ENCODE measurements around the gene RTN3.
"Not testable (repeated sequence)": the region's sequence is repeated elsewhere in the genome, so short reads cannot be mapped to it uniquely, and the experiment has no call there.

The RTN3 gene, protein sequence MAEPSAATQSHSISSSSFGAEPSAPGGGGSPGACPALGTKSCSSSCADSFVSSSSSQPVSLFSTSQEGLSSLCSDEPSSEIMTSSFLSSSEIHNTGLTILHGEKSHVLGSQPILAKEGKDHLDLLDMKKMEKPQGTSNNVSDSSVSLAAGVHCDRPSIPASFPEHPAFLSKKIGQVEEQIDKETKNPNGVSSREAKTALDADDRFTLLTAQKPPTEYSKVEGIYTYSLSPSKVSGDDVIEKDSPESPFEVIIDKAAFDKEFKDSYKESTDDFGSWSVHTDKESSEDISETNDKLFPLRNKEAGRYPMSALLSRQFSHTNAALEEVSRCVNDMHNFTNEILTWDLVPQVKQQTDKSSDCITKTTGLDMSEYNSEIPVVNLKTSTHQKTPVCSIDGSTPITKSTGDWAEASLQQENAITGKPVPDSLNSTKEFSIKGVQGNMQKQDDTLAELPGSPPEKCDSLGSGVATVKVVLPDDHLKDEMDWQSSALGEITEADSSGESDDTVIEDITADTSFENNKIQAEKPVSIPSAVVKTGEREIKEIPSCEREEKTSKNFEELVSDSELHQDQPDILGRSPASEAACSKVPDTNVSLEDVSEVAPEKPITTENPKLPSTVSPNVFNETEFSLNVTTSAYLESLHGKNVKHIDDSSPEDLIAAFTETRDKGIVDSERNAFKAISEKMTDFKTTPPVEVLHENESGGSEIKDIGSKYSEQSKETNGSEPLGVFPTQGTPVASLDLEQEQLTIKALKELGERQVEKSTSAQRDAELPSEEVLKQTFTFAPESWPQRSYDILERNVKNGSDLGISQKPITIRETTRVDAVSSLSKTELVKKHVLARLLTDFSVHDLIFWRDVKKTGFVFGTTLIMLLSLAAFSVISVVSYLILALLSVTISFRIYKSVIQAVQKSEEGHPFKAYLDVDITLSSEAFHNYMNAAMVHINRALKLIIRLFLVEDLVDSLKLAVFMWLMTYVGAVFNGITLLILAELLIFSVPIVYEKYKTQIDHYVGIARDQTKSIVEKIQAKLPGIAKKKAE

DNA sequence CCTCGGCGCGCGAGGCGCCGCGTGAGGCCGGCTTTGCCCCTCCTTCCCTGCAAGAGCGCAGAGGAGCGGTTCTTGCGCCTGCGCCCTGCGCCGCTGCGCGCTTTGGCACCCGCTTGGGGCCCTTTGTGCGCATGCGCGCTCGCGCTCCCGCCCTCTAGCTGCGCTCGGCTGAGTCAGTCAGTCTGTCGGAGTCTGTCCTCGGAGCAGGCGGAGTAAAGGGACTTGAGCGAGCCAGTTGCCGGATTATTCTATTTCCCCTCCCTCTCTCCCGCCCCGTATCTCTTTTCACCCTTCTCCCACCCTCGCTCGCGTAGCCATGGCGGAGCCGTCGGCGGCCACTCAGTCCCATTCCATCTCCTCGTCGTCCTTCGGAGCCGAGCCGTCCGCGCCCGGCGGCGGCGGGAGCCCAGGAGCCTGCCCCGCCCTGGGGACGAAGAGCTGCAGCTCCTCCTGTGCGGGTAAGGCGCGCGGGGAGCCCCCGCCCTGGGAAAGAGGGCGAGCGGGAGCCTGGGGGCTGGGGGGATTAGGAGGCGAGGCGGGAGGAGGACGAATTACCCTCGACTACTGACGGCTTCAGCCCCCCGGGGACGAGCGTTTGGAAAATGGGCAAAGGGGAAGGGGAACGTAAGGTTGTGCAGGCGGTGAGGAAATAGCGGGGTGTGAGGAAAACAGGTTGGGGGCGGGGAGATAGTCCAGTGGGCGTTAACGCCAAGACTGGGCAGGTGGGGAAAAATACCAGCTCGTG lies at the start of gene RTN3:
Gene RTN3, plus strand, starts transcription at position 180 of the 745 bp plus-strand sequence. Its CDS starts 137 bp downstream, at position 317.
- peak; percentile 96 for DNase-seq (ENCODE audit: low read depth, low spot score)

DNA sequence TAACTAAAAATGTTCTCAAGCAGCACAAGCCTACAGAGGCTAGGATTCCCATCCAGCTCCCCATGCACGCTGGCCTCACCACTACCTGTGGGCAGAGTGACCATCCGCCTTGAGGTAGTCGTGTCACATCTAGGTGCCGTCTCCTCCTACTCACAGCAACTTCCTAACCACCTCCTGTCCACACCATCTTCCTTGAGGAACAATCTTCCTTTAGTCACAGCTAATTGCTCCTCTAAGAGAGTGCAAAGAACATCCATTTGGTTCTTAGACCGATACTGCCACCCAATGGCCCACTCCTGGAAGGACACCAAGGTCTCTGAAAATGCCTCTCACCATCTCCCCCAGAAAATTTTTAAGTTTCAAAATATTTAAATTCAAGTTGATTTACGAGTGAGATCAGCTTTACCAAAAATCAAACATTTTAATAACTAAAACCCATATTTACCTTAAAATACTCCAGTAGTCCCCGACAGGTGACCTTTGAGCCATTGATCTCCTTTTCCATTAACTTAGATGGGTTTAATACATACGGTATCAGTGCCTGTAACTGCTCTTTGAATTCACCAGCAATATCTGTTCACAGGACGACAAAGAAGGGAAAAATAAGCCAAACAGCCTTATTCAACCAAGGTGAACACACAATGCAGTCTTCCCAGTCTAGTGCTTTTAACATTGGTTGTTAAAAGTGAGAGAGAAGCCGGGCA lies 45.4 kb upstream of the RTN3 start:
- DNase-seq (ENCODE audit: low read depth, low spot score) = peak; percentile 50

DNA sequence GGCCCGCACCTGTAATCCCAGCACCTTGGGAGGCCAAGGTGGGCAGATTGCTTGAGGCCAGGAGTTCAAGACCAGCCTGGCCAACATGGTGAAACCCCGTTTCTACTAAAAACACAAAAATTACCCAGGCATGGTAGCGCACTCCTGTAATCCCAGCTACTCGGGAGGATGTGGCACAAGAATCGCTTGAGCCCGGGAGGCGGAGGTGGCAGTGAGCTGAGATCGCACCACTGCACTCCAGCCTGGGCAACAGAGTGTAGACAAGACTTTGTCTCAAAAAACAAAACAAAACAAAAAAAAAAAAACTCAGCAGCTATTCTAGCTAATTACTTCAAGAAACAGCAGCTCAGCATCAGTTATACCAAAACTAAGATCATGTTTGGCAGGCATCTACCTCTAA lies 42.9 kb upstream of the RTN3 start:
- not testable (repeated sequence) for DNase-seq (ENCODE audit: low read depth, low spot score)

DNA sequence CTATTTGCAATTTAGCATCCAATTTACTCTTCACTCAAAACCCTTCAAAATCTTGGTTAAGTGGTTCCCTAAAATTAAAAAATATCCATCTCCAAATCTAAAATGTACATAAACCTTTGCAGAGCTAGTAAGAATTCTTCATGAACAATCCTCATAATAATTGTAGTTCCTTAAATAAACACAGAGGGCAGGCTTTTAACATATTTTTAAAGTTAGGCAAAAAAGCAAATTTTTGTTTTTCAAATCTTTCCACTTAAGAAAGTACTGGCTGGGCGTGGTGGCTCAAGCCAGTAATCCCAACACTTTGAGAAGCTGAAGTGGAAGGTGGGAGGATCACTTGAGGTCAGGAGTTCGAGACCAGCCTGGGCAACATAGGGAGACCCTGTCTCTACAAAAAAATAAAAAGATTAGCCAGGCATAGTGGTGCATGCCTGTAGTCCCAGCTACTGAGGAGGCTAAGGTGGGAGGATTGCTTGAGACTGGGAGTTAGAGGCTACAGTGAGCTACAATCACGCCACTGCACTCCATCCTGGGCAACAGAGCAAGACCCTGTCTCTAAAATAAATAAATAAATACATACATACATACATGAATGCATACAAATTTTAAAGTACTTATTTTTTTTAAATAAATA lies 42.0 kb upstream of the RTN3 start:
- DNase-seq (ENCODE audit: low read depth, low spot score) = no peak

DNA sequence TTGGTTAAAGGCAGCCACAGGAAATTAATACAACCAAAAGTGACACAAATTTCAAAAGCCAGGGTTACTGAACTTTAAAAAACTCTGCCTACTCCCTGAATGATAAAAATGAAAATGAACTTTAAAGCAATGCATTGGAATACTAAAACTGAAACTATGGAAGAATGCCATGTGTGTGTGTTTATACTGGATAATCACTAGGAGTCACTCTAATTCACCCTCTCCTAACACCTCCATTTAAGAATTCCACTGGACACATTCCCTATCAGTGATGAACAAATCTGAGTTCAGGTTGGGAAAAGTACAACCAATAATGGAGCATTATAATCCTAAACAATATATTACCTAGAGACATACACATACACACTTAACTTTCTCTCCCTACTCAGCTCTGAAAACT lies 39.6 kb upstream of the RTN3 start:
- DNase-seq (ENCODE audit: low read depth, low spot score) = no peak

DNA sequence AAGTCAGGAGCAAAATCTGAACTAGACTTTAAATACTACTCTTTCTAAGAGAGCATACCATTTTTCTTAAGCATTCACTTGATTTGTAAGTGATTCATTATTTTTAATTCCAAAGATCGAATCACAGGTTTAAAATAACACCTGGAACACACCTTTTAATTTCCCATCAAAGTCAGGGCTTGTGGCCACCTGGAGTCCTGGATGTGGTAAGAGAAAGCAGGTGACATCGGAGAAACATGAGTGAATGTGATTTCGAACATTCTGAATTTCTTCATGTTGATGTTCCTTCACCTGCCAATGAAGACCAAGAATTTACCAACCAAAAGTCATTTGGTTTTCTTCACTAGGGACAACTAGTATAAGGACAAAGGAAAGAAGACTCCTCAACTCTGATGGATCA lies 38.1 kb upstream of the RTN3 start:
- DNase-seq (ENCODE audit: low read depth, low spot score) = no peak

DNA sequence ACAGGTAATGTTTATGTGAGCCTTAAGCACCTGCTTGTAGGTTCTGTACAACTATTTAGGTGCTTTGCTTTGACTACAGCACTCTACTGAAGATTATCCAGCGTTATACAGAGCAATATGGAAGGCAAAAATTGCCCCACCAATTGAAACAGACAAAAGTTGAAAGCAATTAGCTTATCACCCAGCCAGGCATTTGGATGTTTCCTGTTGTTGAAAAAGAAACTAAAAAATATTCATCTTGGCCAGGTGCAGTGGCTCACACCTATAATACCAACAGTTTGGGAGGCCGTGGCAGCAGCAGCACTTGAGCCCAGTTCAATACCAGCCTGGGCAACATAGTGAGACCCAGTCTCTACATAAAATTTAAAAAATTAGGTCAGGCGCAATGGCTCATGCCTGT lies 28.6 kb upstream of the RTN3 start:
- no peak for DNase-seq (ENCODE audit: low read depth, low spot score)

DNA sequence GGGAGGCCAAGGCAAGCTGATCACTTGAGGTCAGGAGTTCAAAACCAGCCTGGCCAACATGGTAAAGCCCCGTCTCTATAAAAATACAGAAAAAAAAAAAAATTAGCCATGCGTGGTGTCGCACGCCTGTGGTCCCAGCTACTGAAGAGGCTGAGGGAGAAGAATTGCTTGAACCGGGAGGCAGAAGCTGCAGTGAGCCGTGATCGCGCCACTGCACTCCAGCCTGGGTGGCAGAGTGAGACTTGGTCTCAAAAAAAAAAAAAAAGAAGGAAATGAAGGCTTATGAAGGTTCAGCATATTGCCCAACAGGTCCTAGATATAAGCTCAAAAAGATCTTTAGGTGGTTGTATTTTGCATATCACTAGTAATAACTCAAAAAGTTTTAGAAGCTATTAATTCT lies 20.3 kb upstream of the RTN3 start:
- no peak for DNase-seq (ENCODE audit: low read depth, low spot score)

DNA sequence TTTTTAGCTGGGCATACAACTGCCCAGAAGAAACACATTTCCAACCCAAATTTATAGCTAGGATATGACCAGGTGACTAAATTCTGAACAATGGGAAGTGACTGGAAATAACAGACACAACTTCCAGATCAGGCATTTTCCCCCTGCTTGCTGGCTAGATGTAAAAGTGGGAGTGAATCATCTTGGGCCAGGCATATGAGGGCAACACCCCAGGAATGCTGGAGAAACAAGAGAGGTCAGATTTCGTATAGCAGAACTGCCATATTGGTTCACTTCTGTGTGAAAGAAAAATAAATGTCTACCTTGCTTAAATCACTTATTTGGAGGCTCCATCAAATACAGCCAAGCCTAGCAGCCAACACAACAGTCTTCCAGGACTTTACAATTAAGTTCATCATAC lies 17.5 kb upstream of the RTN3 start:
- no peak for DNase-seq (ENCODE audit: low read depth, low spot score)

DNA sequence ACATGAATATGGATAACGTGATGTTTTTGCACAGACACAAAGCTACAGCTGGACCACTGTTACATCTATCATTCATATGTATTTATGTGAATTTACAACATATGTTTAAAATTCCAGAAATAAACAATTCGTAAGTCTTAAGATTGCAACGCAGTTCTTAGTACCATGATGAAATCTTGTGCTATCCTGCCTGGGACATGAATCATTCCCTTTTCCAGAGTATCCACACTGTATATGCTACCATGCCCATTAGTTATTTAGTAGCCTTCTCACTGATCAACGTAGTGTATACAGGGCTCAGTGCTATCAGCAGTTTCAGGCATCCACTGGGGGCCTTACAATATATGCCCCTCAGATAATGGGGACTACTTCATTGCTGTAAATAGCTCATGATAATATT lies 14.4 kb upstream of the RTN3 start:
- DNase-seq (ENCODE audit: low read depth, low spot score) = no peak

DNA sequence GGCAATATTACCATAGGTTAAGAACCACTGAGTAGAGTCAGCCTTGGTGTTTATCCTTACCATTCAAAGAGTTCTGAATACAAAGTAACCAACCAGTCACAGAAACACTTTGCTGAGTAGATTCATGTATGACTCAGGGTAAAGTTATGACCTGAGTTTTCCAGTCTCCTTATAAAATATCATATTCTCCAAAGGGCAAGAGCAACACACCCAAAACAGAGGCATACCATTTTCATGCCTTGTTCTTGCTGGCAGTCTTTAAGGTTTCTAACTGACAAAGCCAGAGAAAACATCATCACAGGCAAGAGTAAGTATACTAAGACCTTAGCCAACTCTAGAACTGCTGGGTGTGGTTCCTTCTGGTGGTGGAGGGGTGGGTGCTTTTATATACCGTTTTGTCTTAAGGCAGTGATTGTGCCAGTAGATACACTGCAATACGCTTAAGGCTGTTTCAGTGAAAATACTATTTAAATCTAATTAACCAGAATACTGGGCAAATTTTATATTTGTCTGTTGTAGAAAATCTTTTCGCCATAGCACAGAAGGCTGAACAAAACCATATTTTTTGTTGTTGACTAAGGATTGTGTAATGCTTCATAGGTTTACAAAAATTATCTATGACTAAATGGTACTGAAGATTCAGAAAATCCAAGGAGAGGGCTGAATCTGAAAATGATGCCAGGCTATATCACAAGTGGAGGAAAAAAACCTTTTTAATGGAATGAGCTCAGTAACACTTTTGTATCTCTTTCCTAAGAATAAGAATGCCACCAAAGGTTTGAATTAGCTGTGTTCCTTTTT lies 13.1 kb upstream of the RTN3 start:
- no peak for DNase-seq (ENCODE audit: low read depth, low spot score)

DNA sequence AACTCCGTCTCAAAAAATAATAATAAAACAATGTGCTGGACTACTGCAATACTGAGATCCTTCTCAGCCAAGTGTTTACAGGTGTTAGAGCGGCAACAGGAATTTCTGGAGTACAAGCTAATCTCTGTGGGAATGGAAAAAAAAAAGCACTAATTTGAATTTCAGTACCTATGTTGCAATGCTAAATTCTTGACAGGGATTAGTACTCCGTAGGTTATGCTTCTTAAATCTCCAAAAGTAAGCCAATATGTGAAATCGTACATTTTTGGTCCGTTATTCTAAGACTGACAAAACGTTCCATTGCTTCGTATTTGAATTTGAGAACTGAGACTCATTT lies 11.2 kb upstream of the RTN3 start:
- no peak for DNase-seq (ENCODE audit: low read depth, low spot score)

DNA sequence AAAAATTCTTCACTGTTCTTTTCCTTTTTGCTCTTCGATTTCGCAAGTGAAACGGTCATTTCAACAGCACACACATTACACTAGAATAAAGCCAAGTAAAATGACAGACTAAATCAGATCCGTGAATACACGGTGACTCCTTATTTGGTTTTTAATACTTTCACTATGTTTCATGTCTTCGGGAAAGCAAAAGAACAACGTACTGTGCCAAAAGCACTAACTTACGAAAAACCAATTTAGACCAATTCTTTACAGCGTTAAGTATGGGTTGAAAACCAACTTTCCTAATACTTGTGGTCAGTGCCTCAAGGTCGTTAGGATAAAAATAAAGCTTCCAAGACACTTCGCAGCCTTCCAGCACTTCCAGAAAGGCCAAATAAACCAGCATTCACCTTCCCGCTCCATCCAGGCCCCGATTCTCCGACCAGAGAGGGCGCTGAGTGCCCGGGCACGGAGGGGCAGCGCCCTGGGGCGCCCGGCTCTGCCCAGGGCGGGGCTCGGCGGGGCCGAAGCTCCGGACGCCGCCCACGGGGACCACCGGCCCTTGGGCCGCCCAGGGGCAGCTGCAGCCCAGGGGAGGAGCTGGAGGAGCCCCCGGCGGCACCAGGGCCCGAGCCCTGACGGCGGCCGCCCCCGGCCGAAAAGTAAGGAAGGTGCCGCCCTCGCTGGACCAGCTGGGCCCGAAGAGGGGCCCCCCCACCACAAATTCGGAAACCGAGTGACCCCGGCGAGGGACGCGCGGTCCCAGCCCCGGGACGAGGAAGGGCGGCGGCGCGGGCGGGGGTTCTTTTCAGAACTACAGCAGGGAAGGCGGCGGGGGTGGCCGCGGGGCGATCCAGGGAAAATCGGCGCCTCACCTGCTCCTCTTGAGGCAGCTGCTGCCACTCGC lies 10.6 kb upstream of the RTN3 start:
- no peak for DNase-seq (ENCODE audit: low read depth, low spot score)

DNA sequence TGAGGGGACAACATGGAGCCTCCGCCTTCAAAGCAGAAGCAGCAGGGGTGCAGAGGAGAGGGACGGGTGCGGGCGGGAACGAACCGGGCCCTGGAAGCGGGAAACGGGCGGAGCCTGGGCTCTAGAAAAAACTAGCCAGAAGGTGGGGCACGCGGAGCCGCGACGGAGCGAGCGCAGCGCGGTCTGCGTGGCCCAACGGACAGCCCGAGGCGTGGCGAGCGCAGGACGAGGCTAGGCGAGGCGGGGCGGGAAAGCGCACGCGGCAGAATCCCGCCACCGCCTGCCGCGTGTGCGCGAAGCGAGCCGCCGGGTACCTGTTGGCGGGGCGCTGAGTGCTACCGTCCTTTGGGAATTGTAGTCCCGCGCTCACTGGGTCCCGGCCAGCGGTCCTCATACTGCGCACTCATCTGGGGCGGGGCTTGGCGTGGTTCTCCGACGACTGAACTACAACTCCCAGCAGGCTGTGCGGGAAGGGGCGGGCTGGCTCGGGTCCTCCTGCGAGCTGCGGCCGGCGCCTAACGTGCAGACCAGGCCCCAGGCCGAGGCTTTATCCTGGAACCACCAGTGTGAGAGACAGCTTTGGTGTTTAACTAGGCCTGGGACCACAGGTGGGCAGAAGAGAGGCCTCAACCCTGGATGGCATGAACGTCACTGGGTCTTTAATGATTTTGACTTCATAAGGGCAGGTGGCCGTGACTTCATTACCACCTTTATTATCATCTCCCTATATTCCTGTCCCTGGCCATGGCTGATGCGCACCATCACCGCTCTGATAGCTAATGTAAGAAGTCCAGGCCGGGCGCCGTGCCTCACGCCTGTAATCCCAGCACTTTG lies 9.8 kb upstream of the RTN3 start, which contains the start of gene ATL3:
Gene ATL3, minus strand, starts transcription at position 55 of the 834 bp plus-strand sequence. Its CDS starts 41 bp downstream, at position 14.
- peak; percentile 87 for DNase-seq (ENCODE audit: low read depth, low spot score)

DNA sequence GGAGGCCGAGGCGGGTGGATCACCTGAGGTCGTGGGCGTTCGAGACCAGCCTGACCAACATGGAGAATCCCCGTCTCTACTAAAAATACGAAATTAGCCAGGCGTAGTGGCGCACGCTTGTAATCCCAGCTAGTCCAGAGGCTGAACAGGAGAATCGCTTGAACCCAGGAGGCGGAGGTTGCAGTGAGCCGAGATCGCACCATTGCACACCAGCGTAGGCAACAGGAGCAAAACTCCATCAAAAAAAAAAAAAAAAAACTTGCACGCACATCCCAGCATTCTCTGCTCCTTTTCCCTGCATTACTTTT lies 9.2 kb upstream of the RTN3 start:
- DNase-seq (ENCODE audit: low read depth, low spot score) = no peak

DNA sequence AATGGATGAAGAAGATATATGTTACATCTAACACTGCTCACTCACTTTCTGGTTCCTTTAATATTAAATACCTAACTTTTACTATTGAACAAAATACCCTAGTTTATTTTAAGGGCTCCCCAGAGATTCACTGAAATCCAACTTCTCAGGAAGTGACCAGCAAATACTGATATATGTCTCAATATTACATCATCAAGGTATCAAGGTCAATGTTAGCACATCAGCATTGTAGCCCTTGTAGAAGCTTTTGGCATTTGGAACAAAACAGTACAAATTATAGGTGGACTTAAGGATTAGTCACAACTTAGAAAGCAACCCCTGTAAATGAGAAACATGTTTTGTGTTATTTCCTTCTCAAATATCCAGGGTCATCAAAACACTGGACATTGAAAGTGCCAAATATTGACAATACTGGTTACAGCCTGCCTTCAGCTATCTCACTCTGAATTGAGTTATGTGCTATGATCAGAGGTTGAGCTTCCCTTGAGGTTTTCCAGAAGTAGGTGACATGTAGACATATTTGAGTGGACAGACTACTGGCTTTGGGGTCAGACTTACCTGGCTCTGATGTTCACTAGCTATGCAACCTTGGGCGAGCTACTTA lies 8.3 kb upstream of the RTN3 start:
- DNase-seq (ENCODE audit: low read depth, low spot score) = no peak

DNA sequence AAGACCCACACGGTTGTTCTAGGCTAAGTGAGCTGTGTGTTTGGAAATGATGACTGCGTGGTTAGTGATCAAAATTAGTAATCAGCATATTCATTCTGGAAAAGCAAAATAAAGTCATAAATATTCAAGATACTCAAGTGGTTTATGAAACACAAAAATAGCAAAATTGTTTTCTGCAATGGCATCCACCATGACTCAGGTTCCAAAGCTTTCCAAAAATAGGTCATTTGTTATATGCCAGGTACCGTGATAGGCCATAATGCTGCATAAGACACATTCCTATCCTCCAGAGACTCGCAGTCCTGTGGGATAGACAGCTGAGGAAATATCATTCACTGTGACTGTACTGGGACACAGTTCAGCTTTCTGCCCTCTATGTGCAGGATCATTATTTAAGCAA lies 7.7 kb upstream of the RTN3 start:
- no peak for DNase-seq (ENCODE audit: low read depth, low spot score)

DNA sequence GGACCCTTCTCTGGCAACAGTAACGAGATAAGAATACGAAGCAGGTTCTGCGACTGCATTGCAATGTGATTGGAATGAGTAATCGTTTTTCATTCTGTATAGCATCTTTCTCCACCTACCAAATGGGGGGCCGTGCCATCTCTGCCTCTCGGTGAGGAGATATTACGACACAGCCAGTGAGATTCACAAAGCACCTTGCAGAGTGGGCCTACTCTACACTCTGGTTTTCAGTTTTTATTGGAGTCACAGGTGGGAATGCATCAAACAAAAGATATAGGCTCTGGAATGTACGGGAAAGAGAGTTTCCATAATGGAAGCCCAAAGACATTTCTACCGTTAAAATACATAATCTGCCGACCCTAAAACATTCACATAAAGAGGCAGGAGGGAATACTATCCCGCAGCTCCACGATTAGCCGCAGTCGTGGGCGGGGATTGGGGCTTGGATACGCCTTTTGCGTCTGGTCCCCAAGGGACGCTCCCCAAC lies 423 bp upstream of the RTN3 start:
- no peak for DNase-seq (ENCODE audit: low read depth, low spot score)

All from smooth muscle cell of the brain vasculature (primary cell).